IMR-90 (cell line): ENCODE data around the gene ASPG. TPM values are rescaled to one million over a fixed set of nuclear protein-coding genes. Genes with fewer than 3 reads are reported as not detected.

Source experiments
- ATAC-seq: fragments of 200-7000 bp; cut with Tn5 transposase; 2 replicates; pipeline ENCODE4 v1.9.1; 2020; ENCODE audit warnings: low read depth, mild to moderate bottlenecking, moderate library complexity
- BruUV-seq: library from RNA; stranded (reverse); fragments of 400-500 nt; replicated peaks from 2 replicates; lab custom pipeline; 2021; lab: Mats Ljungman, UMichigan
- CTCF ChIA-PET: fragments of 300-600 bp; formaldehyde crosslinking; extraction: SDS; loops from one replicate; lab custom pipeline; 2021; ENCODE audit warnings: antibody characterized with exemption; lab: Yijun Ruan, JAX
- POLR2A ChIA-PET: fragments of 300-600 bp; sonication (Branson Sonifier 250); formaldehyde crosslinking; loops from one replicate; lab custom pipeline; 2022; ENCODE audit warnings: antibody characterized with exemption; ENCODE audit not compliant: unreplicated experiment; lab: Charles Lee
- DNase-seq: peaks from one replicate; pipeline ENCODE4 v3.0.0; 2013
- H2AFZ ChIP-seq: replicated peaks from 2 replicates; pipeline ENCODE3; 2013; ENCODE audit warnings: low read length, mild to moderate bottlenecking; ENCODE audit not compliant: poor library complexity
- H2AK5ac ChIP-seq: 2 replicates; pipeline ENCODE4 v1.6.1; 2013; ENCODE audit warnings: low read depth, low read length, inconsistent platforms
- H2AK9ac ChIP-seq: replicated peaks from 2 replicates; pipeline ENCODE3; 2013; ENCODE audit warnings: mild to moderate bottlenecking, low read depth, low read length, moderate library complexity; ENCODE audit not compliant: poor library complexity
- H2BK120ac ChIP-seq: 2 replicates; pipeline ENCODE4 v1.6.1; 2013; ENCODE audit warnings: low read depth, low read length, inconsistent platforms
- H2BK15ac ChIP-seq: 3 replicates; pipeline ENCODE4 v1.6.1; 2013; ENCODE audit warnings: low read depth, low read length, inconsistent platforms
- H2BK20ac ChIP-seq: 2 replicates; pipeline ENCODE4 v1.6.1; 2013; ENCODE audit warnings: low read depth, mild to moderate bottlenecking, inconsistent platforms, low read length, moderate library complexity
- H2BK5ac ChIP-seq: 2 replicates; pipeline ENCODE4 v1.6.1; 2013; ENCODE audit warnings: mild to moderate bottlenecking, low read depth, low read length, inconsistent platforms; ENCODE audit not compliant: poor library complexity, severe bottlenecking
- H3K14ac ChIP-seq: replicated peaks from 2 replicates; pipeline ENCODE4 v1.6.1; 2013; ENCODE audit warnings: low read depth, low read length, inconsistent platforms
- H3K18ac ChIP-seq: 2 replicates; pipeline ENCODE4 v1.6.1; 2013; ENCODE audit warnings: low read depth, low read length, control low read depth
- H3K23ac ChIP-seq: 2 replicates; pipeline ENCODE4 v1.6.1; 2013; ENCODE audit warnings: low read depth, low read length, inconsistent platforms
- H3K27ac ChIP-seq: 2 replicates; pipeline ENCODE4 v1.5.1; 2013; ENCODE audit warnings: mild to moderate bottlenecking, control low read depth, low read length; ENCODE audit not compliant: insufficient read depth
- H3K27me3 ChIP-seq: 2 replicates; pipeline ENCODE4 v1.6.1; 2013; ENCODE audit warnings: low read length; ENCODE audit not compliant: control insufficient read depth, insufficient read depth
- H3K36me3 ChIP-seq: 2 replicates; pipeline ENCODE4 v1.6.1; 2013; ENCODE audit warnings: low read length, mixed read lengths; ENCODE audit not compliant: control insufficient read depth, insufficient read depth
- H3K4ac ChIP-seq: 2 replicates; pipeline ENCODE4 v1.6.1; 2013; ENCODE audit warnings: low read depth, low read length, inconsistent platforms
- H3K4me1 ChIP-seq: 2 replicates; pipeline ENCODE4 v1.6.1; 2013; ENCODE audit warnings: low read length, mixed read lengths; ENCODE audit not compliant: control insufficient read depth, insufficient read depth
- H3K4me2 ChIP-seq: 2 replicates; pipeline ENCODE4 v1.6.1; 2013; ENCODE audit warnings: low read depth, mild to moderate bottlenecking, control low read depth, low read length, moderate library complexity
- H3K4me3 ChIP-seq: 2 replicates; pipeline ENCODE4 v1.5.1; 2013; ENCODE audit warnings: low read depth, mild to moderate bottlenecking, control low read depth, low read length, moderate library complexity; ENCODE audit not compliant: insufficient read depth
- H3K56ac ChIP-seq: 2 replicates; pipeline ENCODE4 v1.6.1; 2013; ENCODE audit warnings: low read length, inconsistent platforms; ENCODE audit not compliant: insufficient read depth; ENCODE audit errors: extremely low read depth
- H3K79me1 ChIP-seq, 2 experiments: 2 replicates each; pipeline ENCODE4 v1.6.1; 2013; ENCODE audit warnings: low read length in 2 of 2, inconsistent platforms in 1 of 2, low read depth in 1 of 2
- H3K9ac ChIP-seq: 2 replicates; pipeline ENCODE4 v1.6.1; 2013; ENCODE audit warnings: low read depth, low read length, control low read depth
- H3K9me1 ChIP-seq: 2 replicates; pipeline ENCODE4 v1.6.1; 2013; ENCODE audit warnings: low read length, inconsistent platforms; ENCODE audit not compliant: insufficient read depth
- H3K9me3 ChIP-seq: 2 replicates; pipeline ENCODE4 v1.6.1; 2013; ENCODE audit warnings: low read length; ENCODE audit not compliant: control insufficient read depth, insufficient read depth
- H4K20me1 ChIP-seq: 2 replicates; pipeline ENCODE4 v1.6.1; 2013; ENCODE audit warnings: low read length, inconsistent platforms; ENCODE audit not compliant: insufficient read depth
- H4K5ac ChIP-seq: 2 replicates; pipeline ENCODE4 v1.6.1; 2013; ENCODE audit warnings: mild to moderate bottlenecking, low read depth, low read length, control low read depth
- H4K8ac ChIP-seq, 2 experiments: 2 replicates each; pipeline ENCODE4 v1.6.1; 2013; ENCODE audit warnings: low read depth in 2 of 2, low read length in 2 of 2, control low read depth in 1 of 2, inconsistent platforms in 1 of 2
- H4K91ac ChIP-seq: 2 replicates; pipeline ENCODE4 v1.6.1; 2013; ENCODE audit warnings: low read depth, low read length, inconsistent platforms; ENCODE audit not compliant: insufficient read depth
- BHLHE40 ChIP-seq: fragments of 150-350 bp; IDR thresholded peaks from 2 replicates; pipeline ENCODE4 v1.6.1; 2016; ENCODE audit warnings: mild to moderate bottlenecking, low read depth, low read length
- CEBPB ChIP-seq: IDR thresholded peaks from 2 replicates; pipeline ENCODE4 v1.6.1; 2012; ENCODE audit warnings: low read depth, low read length, improper control_type of control experiment
- CHD1 ChIP-seq: IDR thresholded peaks from 2 replicates; pipeline ENCODE4 v1.6.1; 2012; ENCODE audit warnings: low read depth, low read length, improper control_type of control experiment
- FOS ChIP-seq: fragments of 150-350 bp; IDR thresholded peaks from 2 replicates; pipeline ENCODE4 v1.6.1; 2016; ENCODE audit warnings: low read depth, low read length
- MAFK ChIP-seq: IDR thresholded peaks from 2 replicates; pipeline ENCODE4 v1.6.1; 2012; ENCODE audit warnings: low read depth, low read length, improper control_type of control experiment
- MAZ ChIP-seq: IDR thresholded peaks from 2 replicates; pipeline ENCODE4 v1.6.1; 2012; ENCODE audit warnings: low read depth, mild to moderate bottlenecking, low read length, improper control_type of control experiment, moderate library complexity, borderline replicate concordance
- MXI1 ChIP-seq: IDR thresholded peaks from 2 replicates; pipeline ENCODE4 v1.6.1; 2012; ENCODE audit warnings: low read depth, mild to moderate bottlenecking, low read length, moderate library complexity, borderline replicate concordance
- NFE2L2 ChIP-seq: fragments of 150-350 bp; IDR thresholded peaks from 2 replicates; pipeline ENCODE4 v1.6.1; 2016; ENCODE audit warnings: low read depth, mild to moderate bottlenecking, low read length
- POLR2A ChIP-seq: IDR thresholded peaks from 2 replicates; pipeline ENCODE4 v1.6.1; 2012; ENCODE audit warnings: mild to moderate bottlenecking, low read depth, low read length
- RAD21 ChIP-seq: IDR thresholded peaks from 2 replicates; pipeline ENCODE4 v1.6.1; 2012; ENCODE audit warnings: low read length, improper control_type of control experiment
- RCOR1 ChIP-seq: IDR thresholded peaks from 2 replicates; pipeline ENCODE4 v1.6.1; 2012; ENCODE audit warnings: mild to moderate bottlenecking, low read length, improper control_type of control experiment; ENCODE audit not compliant: insufficient replicate concordance
- RFX5 ChIP-seq: IDR thresholded peaks from 2 replicates; pipeline ENCODE4 v1.8.0; 2012; ENCODE audit warnings: low read depth, mild to moderate bottlenecking, low read length, moderate library complexity
- SMC3 ChIP-seq: fragments of 150-350 bp; IDR thresholded peaks from 2 replicates; pipeline ENCODE4 v1.6.1; 2016; ENCODE audit warnings: low read depth, mild to moderate bottlenecking, antibody characterized with exemption, low read length, moderate library complexity
- WGBS, 2 experiments: methylation state at CpG; one replicate each; pipeline versions ENCODE4 v1.1.5 to v1.1.7; 2013; ENCODE audit warnings: missing lambda C conversion rate in 2 of 2; ENCODE audit not compliant: insufficient read length in 1 of 2; ENCODE audit errors: extremely low coverage in 2 of 2; 5-methylcytosine and 5-hydroxymethylcytosine counted together
- dilution Hi-C: fragments of 300-500 bp; cut with HindIII; formaldehyde crosslinking; loops from one replicate; pipeline ENCODE4 v1.14.3; 2018; ENCODE audit warnings: low sequenced_read_pairs; ENCODE audit not compliant: unreplicated experiment
- in situ Hi-C: fragments of 300-500 bp; cut with MboI; formaldehyde crosslinking; loops from 3 replicates; pipeline ENCODE4 v1.14.3; 2019; ENCODE audit warnings: low sequenced_read_pairs, inconsistent platforms, mixed read lengths
- intact Hi-C: fragments of 100-400 bp; cut with micrococcal nuclease; formaldehyde crosslinking; loops from 2 replicates; pipeline ENCODE4 v1.10.0; 2022
- polyA plus RNA-seq, 3 experiments: library from polyadenylated mRNA; depleted of rRNA; stranded (reverse); fragments of >200 nt; gene quantifications; 2 replicates each; pipeline ENCODE4 v1.2.3, GENCODE V29; 2012; ENCODE audit warnings: low replicate concordance in 1 of 3
- total RNA-seq: library from RNA; depleted of rRNA; stranded (reverse); fragments of >200 nt; gene quantifications from 2 replicates; pipeline ENCODE4 v1.2.3, GENCODE V29; 2012
- TF ChIP-seq, protein P1 (sequence below): conservative IDR thresholded peaks from 2 replicates; pipeline ENCODE4 v1.5.1; 2012; ENCODE audit warnings: mild to moderate bottlenecking, low read depth, low read length, improper control_type of control experiment
- TF ChIP-seq, protein P2 (sequence below): fragments of 150-350 bp; IDR thresholded peaks from 2 replicates; pipeline ENCODE4 v1.6.1; 2016; ENCODE audit warnings: low read depth, mild to moderate bottlenecking, low read length, moderate library complexity, borderline replicate concordance
- TF ChIP-seq, protein P3 (sequence below): fragments of 150-350 bp; IDR thresholded peaks from 2 replicates; pipeline ENCODE4 v1.6.1; 2017; ENCODE audit warnings: mild to moderate bottlenecking, antibody characterized with exemption, low read length, low read depth

Gene ASPG
- total and polyA plus RNA-seq, 2 of the 4 experiments (the other 2 are of a cell fraction): not detected

DNA sequence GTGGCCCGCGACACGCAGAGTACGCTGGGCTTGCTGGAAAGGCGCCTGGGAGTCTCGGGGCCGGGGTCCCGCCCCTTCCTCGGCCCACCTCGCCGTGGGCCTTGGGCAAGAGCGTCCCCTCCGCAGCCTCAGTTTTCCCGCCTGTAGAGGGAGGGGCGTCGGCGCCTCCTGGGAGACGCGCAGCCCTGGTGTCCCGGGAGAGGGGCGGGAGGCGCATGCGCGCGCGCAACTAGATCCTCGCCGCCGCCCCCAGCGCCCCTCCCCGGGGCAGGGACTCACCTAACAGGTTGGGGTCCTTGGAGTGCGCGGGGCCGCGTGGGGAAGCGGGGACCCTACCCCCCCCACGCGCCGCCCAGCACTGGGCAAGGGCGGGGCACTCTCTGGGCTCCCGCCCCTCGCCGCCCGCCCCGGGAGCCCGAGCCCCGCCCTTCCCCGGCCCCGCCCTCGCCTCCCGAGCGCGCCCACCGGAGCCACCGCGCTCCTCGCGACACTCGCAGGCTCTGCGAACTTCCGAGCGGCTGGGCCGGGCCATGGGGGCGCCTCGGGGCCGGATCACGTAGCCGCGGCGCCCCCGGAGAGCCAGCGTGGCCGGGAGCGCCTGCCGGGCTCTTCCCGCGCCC lies 52.7 kb downstream of the ASPG start, which contains the start of gene KIF26A:
Gene KIF26A (plus strand): TSS at position 490 of the 620 bp plus-strand sequence. CDS start 136 bp downstream, outside the sequence.
- intact Hi-C loops (no loop called here), in situ Hi-C loops (loop anchor here (10.0 kb wide), 1 partner anchor 507 kb away; no protein-coding TSS in a partner anchor), dilution Hi-C loops (no loop called here)
- H3K9me1 ChIP-seq: no peaks in the 10 kb centered on the region
- no peaks in the 10 kb centered on the region for H3K36me3 ChIP-seq
- no peaks in the 10 kb centered on the region for H4K20me1 ChIP-seq
- H3K4me2 ChIP-seq: no peak within 1 kb of the TSS; the same call in 1 of the 2 replicates
- WGBS, 2 experiments: 2% methylated on average over 10 of the region's 77 CpGs; no CpG with 5 or more reads in 1 of the 2 experiments
- ATAC-seq (no peak), DNase-seq (no peak)
- ChIA-PET POLR2A (no interaction called here), CTCF (interaction anchor here (0.9 kb wide), 1 partner anchor 502 kb away, joined by 3 read pairs; no protein-coding TSS in a partner anchor)
- H3K14ac ChIP-seq: no peak within 1 kb of the TSS
- H3K4me1 ChIP-seq: no peaks in the 10 kb centered on the region; the same call in 1 of the 2 replicates
- no peak within 1 kb of the TSS for H2BK5ac ChIP-seq
- H2BK15ac ChIP-seq: no peak within 1 kb of the TSS
- peaks cover 47% of the 10 kb centered on the region for H3K27me3 ChIP-seq
- H4K5ac ChIP-seq: no peak within 1 kb of the TSS
- no peaks in the 10 kb centered on the region for H3K79me1 ChIP-seq
- H4K91ac ChIP-seq: no peak within 1 kb of the TSS
- H3K18ac ChIP-seq: no peak within 1 kb of the TSS
- no peak within 1 kb of the TSS for H2AK9ac ChIP-seq
- H2AFZ ChIP-seq: peak within 1 kb of the TSS; percentile 70
- no peak within 1 kb of the TSS for H3K23ac ChIP-seq
- H2BK20ac ChIP-seq: no peak within 1 kb of the TSS
- H4K8ac ChIP-seq: no peak within 1 kb of the TSS
- H3K9me3 ChIP-seq: no peaks in the 10 kb centered on the region
- H2BK120ac ChIP-seq: no peak within 1 kb of the TSS
- no peak within 1 kb of the TSS for H3K4ac ChIP-seq
- H2AK5ac ChIP-seq: no peak within 1 kb of the TSS
- TF ChIP-seq MAZ: no peak
- TF ChIP-seq, protein P1, sequence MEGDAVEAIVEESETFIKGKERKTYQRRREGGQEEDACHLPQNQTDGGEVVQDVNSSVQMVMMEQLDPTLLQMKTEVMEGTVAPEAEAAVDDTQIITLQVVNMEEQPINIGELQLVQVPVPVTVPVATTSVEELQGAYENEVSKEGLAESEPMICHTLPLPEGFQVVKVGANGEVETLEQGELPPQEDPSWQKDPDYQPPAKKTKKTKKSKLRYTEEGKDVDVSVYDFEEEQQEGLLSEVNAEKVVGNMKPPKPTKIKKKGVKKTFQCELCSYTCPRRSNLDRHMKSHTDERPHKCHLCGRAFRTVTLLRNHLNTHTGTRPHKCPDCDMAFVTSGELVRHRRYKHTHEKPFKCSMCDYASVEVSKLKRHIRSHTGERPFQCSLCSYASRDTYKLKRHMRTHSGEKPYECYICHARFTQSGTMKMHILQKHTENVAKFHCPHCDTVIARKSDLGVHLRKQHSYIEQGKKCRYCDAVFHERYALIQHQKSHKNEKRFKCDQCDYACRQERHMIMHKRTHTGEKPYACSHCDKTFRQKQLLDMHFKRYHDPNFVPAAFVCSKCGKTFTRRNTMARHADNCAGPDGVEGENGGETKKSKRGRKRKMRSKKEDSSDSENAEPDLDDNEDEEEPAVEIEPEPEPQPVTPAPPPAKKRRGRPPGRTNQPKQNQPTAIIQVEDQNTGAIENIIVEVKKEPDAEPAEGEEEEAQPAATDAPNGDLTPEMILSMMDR: no peak
- TF ChIP-seq MAFK: no peak
- no peak for TF ChIP-seq CHD1
- no peak for TF ChIP-seq RAD21
- no peak for TF ChIP-seq FOS
- no peak for TF ChIP-seq SMC3
- TF ChIP-seq, protein P2, sequence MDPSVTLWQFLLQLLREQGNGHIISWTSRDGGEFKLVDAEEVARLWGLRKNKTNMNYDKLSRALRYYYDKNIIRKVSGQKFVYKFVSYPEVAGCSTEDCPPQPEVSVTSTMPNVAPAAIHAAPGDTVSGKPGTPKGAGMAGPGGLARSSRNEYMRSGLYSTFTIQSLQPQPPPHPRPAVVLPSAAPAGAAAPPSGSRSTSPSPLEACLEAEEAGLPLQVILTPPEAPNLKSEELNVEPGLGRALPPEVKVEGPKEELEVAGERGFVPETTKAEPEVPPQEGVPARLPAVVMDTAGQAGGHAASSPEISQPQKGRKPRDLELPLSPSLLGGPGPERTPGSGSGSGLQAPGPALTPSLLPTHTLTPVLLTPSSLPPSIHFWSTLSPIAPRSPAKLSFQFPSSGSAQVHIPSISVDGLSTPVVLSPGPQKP: no peak
- no peak for TF ChIP-seq POLR2A
- TF ChIP-seq MXI1: no peak
- no peak for TF ChIP-seq NFE2L2
- no peak for TF ChIP-seq BHLHE40
- no peak for TF ChIP-seq RCOR1
- no peak for TF ChIP-seq RFX5
- TF ChIP-seq, protein P3, sequence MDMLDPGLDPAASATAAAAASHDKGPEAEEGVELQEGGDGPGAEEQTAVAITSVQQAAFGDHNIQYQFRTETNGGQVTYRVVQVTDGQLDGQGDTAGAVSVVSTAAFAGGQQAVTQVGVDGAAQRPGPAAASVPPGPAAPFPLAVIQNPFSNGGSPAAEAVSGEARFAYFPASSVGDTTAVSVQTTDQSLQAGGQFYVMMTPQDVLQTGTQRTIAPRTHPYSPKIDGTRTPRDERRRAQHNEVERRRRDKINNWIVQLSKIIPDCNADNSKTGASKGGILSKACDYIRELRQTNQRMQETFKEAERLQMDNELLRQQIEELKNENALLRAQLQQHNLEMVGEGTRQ: no peak
- no peak for TF ChIP-seq CEBPB
- no peak within 1 kb of the TSS for H3K4me3 ChIP-seq
- no peak within 1 kb of the TSS for H3K27ac ChIP-seq
- H3K9ac ChIP-seq: no peak within 1 kb of the TSS
- H3K56ac ChIP-seq: no peak within 1 kb of the TSS
- no TSS peak for BruUV-seq
